Measurements from ENCODE around the gene CORIN. TPM values are rescaled to one million over a fixed set of nuclear protein-coding genes. Genes with fewer than 3 reads are reported as not detected.

Gene CORIN
- total RNA-seq, 2 experiments from 2014 or later: 0.29 to 0.34 TPM

DNA sequence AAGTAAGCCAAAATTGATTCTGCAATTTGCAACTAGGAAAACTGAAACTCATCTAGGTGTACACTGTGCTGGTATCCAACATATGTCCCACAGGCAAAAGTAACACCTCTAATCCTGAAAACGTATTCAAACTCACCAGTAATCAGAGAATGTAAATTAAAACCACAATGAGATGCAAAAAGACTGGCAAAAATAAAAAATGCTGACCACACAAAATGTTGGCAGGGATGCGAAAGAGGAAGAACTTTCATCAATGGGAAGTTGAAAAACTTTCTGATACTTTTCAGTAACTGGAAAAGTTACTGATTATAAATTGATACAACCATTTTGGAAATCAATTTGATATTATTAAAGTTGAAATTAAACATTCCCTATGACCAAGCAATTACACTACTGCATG lies 20.1 kb upstream of the CORIN start:
- no peak for ATAC-seq
- no peak overlapping the region for H3K27ac Mint-ChIP-seq
- no peaks in the 10 kb centered on the region for H3K4me1 Mint-ChIP-seq (ENCODE audit: low read depth)
- H3K9me3 Mint-ChIP-seq: no peaks in the 10 kb centered on the region
- no peak overlapping the region for H3K4me3 Mint-ChIP-seq
- intact Hi-C loops (cut with micrococcal nuclease): no loop called here
- DNase-seq: no peak
- ChIA-PET POLR2A (no interaction called here), CTCF (no interaction called here)
- H3K36me3 Mint-ChIP-seq (ENCODE audit: low read depth): peaks cover 14% of the 10 kb centered on the region
- no peak for TF ChIP-seq CTCF (IDR thresholded peaks at IDR 0.05)
- no peaks in the 10 kb centered on the region for H3K27me3 Mint-ChIP-seq

GRCh38 chr4:47856713-47857112 lies 18.8 kb upstream of the CORIN start:
- ChIA-PET POLR2A (no interaction called here), CTCF (no interaction called here)
- Mint-ChIP-seq H3K36me3 (ENCODE audit: low read depth) (peaks cover 12% of the 10 kb centered on the region), H3K4me1 (ENCODE audit: low read depth) (no peaks in the 10 kb centered on the region), H3K9me3 (no peaks in the 10 kb centered on the region), H3K27ac (no peak overlapping the region), H3K4me3 (no peak overlapping the region), H3K27me3 (no peaks in the 10 kb centered on the region)
- no peak for TF ChIP-seq CTCF (IDR thresholded peaks at IDR 0.05)
- DNase-seq (no peak), ATAC-seq (no peak)
- intact Hi-C loops (cut with micrococcal nuclease): no loop called here

- H3K4me3 Mint-ChIP-seq: no peak overlapping the region
- no peak for DNase-seq
- ChIA-PET CTCF (interaction anchor here (1.0 to 1.3 kb wide), 2 partner anchors 10 to 16 kb away, joined by 3 to 4 read pairs; no protein-coding TSS in a partner anchor), POLR2A (no interaction called here)
- TF ChIP-seq CTCF (IDR thresholded peaks at IDR 0.05): no peak
- H3K27me3 Mint-ChIP-seq: no peaks in the 10 kb centered on the region
- intact Hi-C loops (cut with micrococcal nuclease): no loop called here
- no peaks in the 10 kb centered on the region for H3K4me1 Mint-ChIP-seq (ENCODE audit: low read depth)
- ATAC-seq: no peak
- H3K36me3 Mint-ChIP-seq (ENCODE audit: low read depth): peaks cover 15% of the 10 kb centered on the region
- H3K27ac Mint-ChIP-seq: no peak overlapping the region
- H3K9me3 Mint-ChIP-seq: no peaks in the 10 kb centered on the region
These were observed 17.5 kb upstream of the CORIN start for GRCh38 chr4:47855350-47855749.

- TF ChIP-seq CTCF (IDR thresholded peaks at IDR 0.05): no peak
- POLR2A ChIA-PET: no interaction called here
- Mint-ChIP-seq H3K27me3 (no peaks in the 10 kb centered on the region), H3K9me3 (no peaks in the 10 kb centered on the region), H3K36me3 (ENCODE audit: low read depth) (peaks cover 28% of the 10 kb centered on the region), H3K27ac (no peak overlapping the region), H3K4me1 (ENCODE audit: low read depth) (no peaks in the 10 kb centered on the region), H3K4me3 (no peak overlapping the region)
- ATAC-seq (no peak), DNase-seq (no peak)
- intact Hi-C loops (cut with micrococcal nuclease): no loop called here
- CTCF ChIA-PET: interaction anchor here (1.6 kb wide), 1 partner anchor 15 kb away, joined by 8 read pairs; no protein-coding TSS in a partner anchor
These were observed 14.3 kb upstream of the CORIN start for GRCh38 chr4:47852136-47852535.

DNA sequence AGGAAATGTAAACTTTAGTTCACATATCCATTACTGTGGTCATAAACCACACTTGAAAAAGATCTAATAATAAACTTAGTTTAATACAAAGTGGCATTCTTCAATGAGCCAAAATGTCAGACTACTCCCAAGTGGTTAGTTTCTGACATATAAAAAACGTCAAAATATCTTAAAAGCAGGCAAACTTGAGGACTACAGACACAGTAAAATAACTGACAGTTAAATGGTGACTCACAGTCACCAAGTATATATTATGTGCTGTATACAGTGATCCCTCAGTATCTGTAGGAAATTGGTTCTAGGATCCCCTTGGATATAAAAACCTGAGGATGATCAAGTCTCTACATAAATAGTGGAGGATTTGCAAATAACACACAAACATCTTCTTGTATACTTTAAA lies 11.6 kb upstream of the CORIN start:
- ATAC-seq: no peak
- Mint-ChIP-seq H3K36me3 (ENCODE audit: low read depth) (peaks cover 40% of the 10 kb centered on the region), H3K4me3 (no peak overlapping the region), H3K9me3 (no peaks in the 10 kb centered on the region), H3K27me3 (no peaks in the 10 kb centered on the region), H3K27ac (no peak overlapping the region), H3K4me1 (ENCODE audit: low read depth) (no peaks in the 10 kb centered on the region)
- no peak for TF ChIP-seq CTCF (IDR thresholded peaks at IDR 0.05)
- ChIA-PET CTCF (interaction anchor here (1.8 kb wide), 1 partner anchor 13 kb away, joined by 7 read pairs; no protein-coding TSS in a partner anchor), POLR2A (no interaction called here)
- no peak for DNase-seq
- intact Hi-C loops (cut with micrococcal nuclease): no loop called here

Data from activated CD8-positive, alpha-beta T cell treated with anti-CD3 and anti-CD28 coated beads for 36 hours (primary cell).